Ureter (tissue), 1 donor: ENCODE results near the gene MGMT. TPM values are rescaled to one million over a fixed set of nuclear protein-coding genes. Genes with fewer than 3 reads are reported as not detected.

Experiments used
- DNase-seq: peaks from one replicate; pipeline ENCODE4 v3.0.0-alpha.2; 2020; ENCODE audit warnings: low spot score
- total RNA-seq: library from RNA; stranded (reverse); gene quantifications from one replicate; pipeline ENCODE4 v1.2.4, GENCODE V29; 2023
- donor health status: DM: yes; HTN: yes; CAD: no.

Gene MGMT
- total RNA-seq, 1 donor from 2014 or later: 38.6 TPM

- no peak for DNase-seq
Measured at GRCh38 chr10:129792141-129792540, 325.1 kb downstream of the MGMT start.

GRCh38 chr10:129792864-129793263 is 325.8 kb downstream of the MGMT start:
- DNase-seq: no peak

- DNase-seq: no peak
Measured at GRCh38 chr10:129793479-129793878, 326.4 kb downstream of the MGMT start.

- DNase-seq: no peak
Measured at GRCh38 chr10:129793996-129794395, 327.0 kb downstream of the MGMT start.

GRCh38 chr10:129796710-129797420 is 329.8 kb downstream of the MGMT start:
- no peak for DNase-seq

- DNase-seq: no peak
Measured at GRCh38 chr10:129799942-129800341, 332.9 kb downstream of the MGMT start.

GRCh38 chr10:129800796-129801340 is 333.8 kb downstream of the MGMT start:
- DNase-seq: no peak

- DNase-seq: no peak
Measured at GRCh38 chr10:129807211-129807610, 340.2 kb downstream of the MGMT start.

GRCh38 chr10:129808092-129808983 is 341.3 kb downstream of the MGMT start:
- no peak for DNase-seq

- no peak for DNase-seq
Measured at GRCh38 chr10:129809431-129809830, 342.4 kb downstream of the MGMT start.

- no peak for DNase-seq
Measured at GRCh38 chr10:129809841-129810240, 342.8 kb downstream of the MGMT start.

GRCh38 chr10:129811208-129811607 is 344.2 kb downstream of the MGMT start:
- DNase-seq: no peak

- DNase-seq: no peak
Measured at GRCh38 chr10:129812398-129812797, 345.4 kb downstream of the MGMT start.

GRCh38 chr10:129814681-129815646 is 347.9 kb downstream of the MGMT start:
- no peak for DNase-seq

GRCh38 chr10:129815898-129816655 is 349.0 kb downstream of the MGMT start:
- no peak for DNase-seq

- no peak for DNase-seq
Measured at GRCh38 chr10:129816656-129817045, 349.6 kb downstream of the MGMT start.
